GM20000 (cell line): ENCODE data around the gene CHRD.

Experiments used
- DNase-seq: peaks from one replicate; pipeline ENCODE4 v3.0.0; 2012; ENCODE audit warnings: low spot score
- TF ChIP-seq, protein P1 (sequence below): IDR thresholded peaks from 2 replicates; pipeline ENCODE4 v1.5.1; 2012; ENCODE audit warnings: mild to moderate bottlenecking, control low read depth; ENCODE audit errors: extremely low read depth, missing control alignments

CHRD gene

DNA sequence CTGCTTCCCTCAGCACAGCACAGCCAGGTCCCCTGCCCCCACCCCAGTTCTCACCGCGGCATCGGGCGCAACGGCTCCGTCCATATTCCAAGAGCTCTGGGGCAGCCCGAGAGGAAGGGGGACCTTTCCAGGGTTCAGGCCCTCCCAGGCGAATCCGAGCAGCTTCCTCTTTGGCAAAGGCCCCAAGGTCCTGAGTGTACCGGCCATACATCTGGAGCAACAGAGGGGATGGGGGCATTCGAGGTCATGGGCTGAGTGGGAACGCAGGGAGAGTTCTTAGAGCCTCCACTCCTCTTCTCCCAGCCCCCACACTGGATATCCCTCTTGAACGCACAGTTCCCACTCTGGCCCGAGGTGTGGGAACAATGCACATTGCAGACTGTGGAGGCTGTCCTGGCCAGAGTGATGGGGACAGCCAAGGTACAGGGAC lies 20.9 kb upstream of the CHRD start:
- no peak for DNase-seq
- TF ChIP-seq, protein P1, sequence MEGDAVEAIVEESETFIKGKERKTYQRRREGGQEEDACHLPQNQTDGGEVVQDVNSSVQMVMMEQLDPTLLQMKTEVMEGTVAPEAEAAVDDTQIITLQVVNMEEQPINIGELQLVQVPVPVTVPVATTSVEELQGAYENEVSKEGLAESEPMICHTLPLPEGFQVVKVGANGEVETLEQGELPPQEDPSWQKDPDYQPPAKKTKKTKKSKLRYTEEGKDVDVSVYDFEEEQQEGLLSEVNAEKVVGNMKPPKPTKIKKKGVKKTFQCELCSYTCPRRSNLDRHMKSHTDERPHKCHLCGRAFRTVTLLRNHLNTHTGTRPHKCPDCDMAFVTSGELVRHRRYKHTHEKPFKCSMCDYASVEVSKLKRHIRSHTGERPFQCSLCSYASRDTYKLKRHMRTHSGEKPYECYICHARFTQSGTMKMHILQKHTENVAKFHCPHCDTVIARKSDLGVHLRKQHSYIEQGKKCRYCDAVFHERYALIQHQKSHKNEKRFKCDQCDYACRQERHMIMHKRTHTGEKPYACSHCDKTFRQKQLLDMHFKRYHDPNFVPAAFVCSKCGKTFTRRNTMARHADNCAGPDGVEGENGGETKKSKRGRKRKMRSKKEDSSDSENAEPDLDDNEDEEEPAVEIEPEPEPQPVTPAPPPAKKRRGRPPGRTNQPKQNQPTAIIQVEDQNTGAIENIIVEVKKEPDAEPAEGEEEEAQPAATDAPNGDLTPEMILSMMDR: no peak

DNA sequence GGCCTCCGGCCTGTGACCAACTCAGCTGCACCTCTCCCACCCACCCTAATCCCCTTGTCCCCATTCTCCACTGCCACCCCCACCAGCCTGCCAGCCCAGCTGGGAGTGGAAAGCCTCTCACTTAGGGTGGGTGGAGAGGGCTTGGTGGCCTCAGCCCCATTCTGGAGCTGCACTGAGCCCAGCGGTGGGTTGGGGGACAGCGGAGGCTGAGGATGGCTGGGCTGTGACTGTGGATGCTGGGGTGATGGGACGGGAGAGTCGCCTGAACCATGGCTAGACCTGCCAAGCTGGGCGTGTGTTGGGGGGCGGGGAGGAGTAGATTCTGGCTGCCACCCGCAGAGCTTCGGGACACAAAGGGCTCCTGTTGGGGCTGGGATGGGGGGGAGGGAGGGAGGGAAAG lies 20.2 kb upstream of the CHRD start:
- TF ChIP-seq, protein P1: no peak

DNA sequence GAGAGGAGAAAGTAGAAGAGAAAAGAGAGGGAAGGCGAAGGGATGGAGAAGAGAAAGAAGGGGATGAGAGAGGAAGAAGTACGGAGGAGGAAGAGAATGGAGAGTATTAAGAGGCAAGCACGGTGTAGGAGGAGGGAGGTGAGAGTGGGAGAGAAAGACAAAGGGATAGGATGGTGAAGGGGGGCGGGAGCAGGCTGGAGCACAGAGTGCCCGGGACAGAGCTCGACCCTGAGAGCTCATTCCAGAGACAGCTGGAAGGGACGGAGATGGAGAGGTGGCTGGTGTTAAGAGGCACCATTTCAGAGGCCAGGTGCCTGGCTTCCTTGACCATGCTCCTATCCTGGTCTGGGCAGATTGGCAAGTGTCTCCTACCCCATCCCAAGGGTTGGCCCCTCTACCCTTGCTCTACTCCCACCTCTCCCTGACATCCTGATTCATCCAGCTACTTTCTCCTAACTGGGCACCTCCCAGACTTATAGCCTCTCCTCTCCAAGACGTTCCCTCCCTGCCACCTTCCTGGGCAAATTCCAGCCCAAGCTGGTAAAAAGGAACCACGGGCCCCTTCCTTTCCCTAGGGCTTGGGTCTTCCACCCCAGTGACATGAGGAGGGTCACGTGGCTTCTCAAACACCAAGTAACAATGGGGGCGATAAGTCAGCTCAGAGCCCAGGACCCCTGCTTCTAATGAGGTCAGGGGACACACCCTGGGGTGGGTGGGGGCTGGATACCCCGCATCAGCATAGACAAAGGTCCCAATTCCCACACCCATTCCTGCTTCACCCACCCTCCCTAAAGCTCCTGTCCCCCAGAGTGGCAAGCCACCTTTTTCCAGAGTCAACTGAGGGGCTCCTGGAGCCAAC lies 19.6 kb upstream of the CHRD start:
- DNase-seq: no peak
- TF ChIP-seq, protein P1: no peak

More for the DNA sequence above, 20.2 kb upstream of the CHRD start:
- DNase-seq: no peak

DNA sequence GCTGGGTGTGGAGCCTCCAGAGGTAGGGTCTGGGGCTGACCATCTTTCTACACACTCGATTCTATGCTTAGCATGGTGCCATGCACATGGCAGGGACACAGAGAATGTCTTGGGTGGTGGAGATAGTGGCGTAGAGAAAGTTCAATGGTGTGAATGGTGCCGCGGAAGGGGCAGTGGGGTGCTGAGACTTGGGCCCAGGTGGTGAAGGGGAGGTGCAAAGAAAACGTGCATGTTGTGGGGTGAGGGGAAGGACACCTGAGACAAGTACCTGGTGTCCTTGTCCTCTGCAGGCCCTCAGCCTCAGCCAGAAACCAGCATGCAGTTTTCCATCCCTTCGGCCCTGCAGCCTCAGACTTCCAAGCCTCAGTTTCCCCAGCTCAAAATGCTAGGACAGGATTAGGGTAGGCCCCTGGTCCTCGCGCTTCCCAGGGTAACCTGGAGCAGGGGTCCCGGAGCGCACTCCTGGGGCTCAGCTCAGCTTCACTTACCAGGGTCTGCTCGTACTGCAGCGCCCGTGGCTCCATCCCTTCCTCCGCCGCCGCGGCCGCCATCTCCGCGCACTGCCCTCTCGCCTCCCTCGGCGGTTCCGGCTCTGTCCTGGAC lies 18.8 kb upstream of the CHRD start:
- TF ChIP-seq, protein P1: no peak
- DNase-seq: no peak

DNA sequence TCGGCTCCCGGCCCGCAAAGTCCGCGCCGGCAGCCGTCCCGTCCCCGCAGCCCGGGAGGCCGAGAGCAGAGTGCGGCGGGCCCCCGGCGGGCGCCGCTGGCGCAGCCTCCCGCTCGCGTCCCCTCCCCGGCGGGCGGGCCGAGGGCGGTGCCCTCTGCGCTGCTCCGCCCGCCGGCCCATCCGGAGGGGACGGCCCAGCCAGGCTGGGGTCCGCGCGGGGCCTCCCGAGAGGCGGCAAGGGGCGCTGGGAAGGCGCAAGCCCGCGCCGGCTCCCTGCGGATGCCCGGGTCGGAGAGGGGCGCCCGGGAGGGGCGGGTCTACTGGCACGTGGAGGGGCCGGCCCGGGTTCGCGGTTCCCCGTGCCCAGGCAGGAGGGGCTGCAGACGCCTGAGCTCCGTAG lies 18.3 kb upstream of the CHRD start, which contains the start of the genes CLCN2 and POLR2H:
Gene CLCN2, minus strand, starts transcription at position 74 of the 400 bp plus-strand sequence. CDS start 126 bp downstream, outside the sequence.
Gene POLR2H, plus strand, starts transcription at position 179 of the 400 bp plus-strand sequence. CDS start 1,783 bp downstream, outside the sequence.
- peak; percentile 87 for DNase-seq
- TF ChIP-seq, protein P1: no peak

DNA sequence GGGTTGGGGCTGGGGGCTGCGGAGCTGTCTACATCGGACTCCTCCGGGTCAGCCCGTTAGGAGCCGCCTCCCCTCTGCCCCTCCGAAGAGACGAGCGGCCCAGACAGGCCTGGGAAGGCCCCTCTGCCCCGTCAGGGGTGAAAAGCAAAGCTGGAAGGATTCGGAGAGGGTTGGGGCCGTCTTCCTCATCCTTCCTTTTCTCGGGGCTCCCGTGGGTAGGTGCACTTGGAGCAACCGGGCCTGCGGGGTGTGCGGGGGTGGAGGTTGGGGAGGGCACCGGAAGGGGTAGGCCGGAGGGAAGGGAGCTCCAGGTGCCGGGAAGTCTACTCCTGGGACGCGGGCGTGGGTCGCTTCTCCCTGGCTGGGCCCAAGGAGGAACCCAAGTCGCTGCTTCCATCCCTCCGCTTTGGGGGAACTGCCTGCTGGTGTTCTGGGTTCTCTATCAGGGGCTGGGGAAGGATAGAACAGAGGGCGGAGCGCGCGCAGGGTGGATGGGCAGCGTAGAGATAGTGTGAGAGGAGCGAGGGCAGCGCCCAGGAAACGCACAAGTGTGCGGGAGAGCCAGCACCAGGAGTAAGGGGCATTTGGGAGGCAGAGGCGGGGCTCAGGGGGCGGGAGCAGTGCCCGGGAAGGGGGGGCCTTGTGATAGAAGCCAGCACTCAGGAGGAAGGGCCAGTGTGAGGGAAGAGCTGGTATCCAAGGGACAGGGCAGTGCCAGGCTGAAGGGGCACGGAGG lies 17.8 kb upstream of the CHRD start:
- TF ChIP-seq, protein P1: no peak
- DNase-seq: peak; percentile 72
